Right lung (tissue), 5 donors: ENCODE measurements around the gene DHX40. TPM values are rescaled to one million over a fixed set of nuclear protein-coding genes. Genes with fewer than 3 reads are reported as not detected.

Experiments
- polyA plus RNA-seq, 5 donors: library from polyadenylated mRNA; unstranded; fragments of 120-200 nt; gene quantifications; one replicate each; pipeline versions ENCODE4 v1.2.1 to v1.2.3, GENCODE V29; 2013; ENCODE audit warnings: inconsistent platforms in 1 of 5, low replicate concordance in 1 of 5; ENCODE audit not compliant: insufficient read length in 5 of 5, insufficient read depth in 1 of 5

DHX40 gene
- polyA plus RNA-seq, 5 donors: 50.7 to 95.5 (median 93.9) TPM

Other genes starting within 250 kb of the DHX40 start
- 10 to 100 TPM; 15.3 to 19.8 (median 18.6) TPM for gene YPEL2, start 234.0 kb upstream of the DHX40 start, polyA plus RNA-seq
- 100 to 1,000 TPM; 183 to 239 (median 225) TPM for gene CLTC, start 54.3 kb downstream of the DHX40 start, polyA plus RNA-seq
- gene PTRH2, start 141.8 kb downstream of the DHX40 start, polyA plus RNA-seq: 10 to 100 TPM; 20.8 to 23.1 (median 22.6) TPM
- 100 to 1,000 TPM in 4 of 5 donors, 10 to 100 TPM in 1; 94.0 to 149 (median 118) TPM for gene VMP1, start 142.0 kb downstream of the DHX40 start, polyA plus RNA-seq